NCI-H510A (cell line): ENCODE data around the gene GRK4.

Experiments
- DNase-seq: peaks from one replicate; lab custom pipeline; 2025; lab: John Stamatoyannopoulos, UW

GRK4 gene

DNA sequence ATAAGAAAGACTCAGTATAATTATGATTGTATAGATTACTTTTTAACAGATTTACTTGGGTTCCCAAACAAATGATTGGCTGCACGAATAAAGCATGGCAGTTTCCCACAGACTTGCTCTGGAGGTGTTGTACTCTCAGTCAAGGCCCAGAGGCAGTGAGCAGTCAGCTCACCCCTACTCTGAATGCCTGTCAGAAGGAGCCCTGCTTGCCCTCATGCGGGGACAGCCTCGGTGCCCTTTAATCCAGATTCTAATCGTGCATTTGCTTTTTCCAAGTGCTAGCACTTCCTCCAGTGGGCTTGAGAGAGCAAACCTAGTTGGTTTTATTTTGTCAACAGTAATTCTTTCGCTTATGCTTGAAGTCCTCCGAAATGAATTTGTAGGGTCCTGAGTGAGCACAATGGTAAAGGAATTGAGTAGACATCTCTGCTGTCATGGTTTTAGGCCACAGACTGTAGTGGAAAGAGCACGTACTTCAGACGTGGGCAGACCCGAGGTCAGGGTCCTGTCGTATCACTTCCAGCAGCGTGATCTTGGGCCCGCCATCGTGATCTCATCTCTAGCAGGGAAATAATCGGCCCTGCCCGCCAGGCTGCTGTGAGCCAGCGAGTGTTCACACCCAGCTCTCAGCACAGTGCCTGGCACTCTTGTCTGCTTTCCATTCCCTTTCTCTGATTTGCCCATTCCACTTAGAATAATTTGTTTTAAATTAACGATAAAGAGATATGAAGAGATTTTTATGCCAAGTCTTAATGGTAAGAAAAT lies 48.3 kb downstream of the GRK4 start:
- no peak for DNase-seq

DNA sequence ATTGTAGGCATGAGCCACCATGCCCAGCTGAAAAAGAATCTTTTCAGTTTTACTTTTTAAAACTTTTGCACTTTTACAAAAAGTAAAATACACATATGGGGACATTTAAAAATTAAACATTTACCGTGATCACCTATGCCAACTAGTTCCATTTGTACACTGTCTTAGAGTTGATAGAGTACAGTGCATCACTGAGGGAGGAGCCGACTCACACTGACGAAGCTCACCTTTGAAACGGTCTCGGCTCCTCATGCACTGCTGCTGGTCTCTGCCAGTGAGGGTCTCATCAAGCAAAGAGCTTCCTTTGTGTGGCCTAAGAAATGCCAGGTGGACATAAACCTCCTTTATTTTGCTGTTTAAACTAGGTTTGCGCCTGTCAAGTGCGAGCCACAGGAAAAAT lies 50.0 kb downstream of the GRK4 start:
- DNase-seq = no peak

DNA sequence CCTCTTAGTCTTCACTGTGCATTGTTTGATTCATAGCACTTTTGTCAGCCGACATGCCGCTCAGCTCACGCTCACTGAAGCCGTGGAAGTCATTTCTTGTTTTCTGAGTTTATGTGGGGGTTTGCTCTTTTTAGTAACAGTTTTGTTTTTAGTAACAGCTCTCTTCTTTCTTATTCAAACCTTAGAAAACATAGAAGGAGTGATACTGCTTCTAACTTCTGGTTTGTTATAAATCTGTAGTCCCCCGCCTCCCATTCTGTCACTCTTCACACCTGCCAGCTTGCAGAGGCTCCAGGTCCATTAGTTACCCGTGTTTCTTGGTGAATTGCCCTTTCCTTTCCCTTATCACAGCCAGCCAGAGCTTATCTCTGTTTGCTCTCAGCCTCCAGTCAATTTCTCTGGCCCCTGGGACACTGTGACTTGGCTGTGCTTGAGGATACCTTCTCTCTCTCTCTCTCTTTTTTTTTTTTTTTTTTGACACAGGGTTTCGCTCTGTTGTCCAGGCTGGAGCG lies 50.5 kb downstream of the GRK4 start:
- no peak for DNase-seq

DNA sequence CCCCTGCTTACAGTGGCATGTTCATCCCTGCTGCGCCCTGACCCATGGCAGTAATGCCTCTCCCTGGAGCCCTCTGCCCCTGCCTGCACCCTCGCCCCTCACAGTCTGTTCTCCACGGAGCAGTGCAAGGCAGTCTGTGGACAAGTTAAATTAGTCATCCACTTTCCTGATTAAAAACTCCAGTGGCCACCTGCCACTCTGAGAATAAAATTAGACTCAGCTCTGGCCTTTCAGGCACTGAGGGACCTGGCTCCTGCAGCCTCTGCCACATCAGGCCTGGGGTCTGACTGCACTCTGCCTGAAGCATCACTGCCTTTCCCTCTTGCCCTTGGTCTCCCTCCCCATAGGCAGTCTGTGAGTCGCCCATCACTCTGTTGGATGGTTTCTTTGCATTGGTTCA lies 53.6 kb downstream of the GRK4 start:
- DNase-seq = no peak

DNA sequence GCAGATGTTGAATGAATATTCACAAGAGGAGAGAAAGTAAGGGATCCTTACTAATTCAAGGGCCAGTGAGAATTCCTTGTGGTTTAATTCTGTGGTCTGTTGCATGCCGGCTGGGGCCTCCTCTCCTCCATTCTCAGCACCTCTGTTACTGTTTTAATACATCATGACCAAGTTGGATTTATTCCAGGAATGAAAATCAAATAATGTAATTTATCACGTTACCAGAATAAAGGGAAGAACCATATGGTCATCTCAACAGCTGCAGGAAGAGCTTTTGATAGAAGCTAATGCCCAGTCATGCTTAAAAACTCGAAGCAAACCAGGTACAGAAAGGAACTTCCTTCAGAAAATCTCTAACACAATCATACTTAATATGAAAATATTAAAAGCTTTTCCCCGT lies 54.1 kb downstream of the GRK4 start:
- DNase-seq = no peak

DNA sequence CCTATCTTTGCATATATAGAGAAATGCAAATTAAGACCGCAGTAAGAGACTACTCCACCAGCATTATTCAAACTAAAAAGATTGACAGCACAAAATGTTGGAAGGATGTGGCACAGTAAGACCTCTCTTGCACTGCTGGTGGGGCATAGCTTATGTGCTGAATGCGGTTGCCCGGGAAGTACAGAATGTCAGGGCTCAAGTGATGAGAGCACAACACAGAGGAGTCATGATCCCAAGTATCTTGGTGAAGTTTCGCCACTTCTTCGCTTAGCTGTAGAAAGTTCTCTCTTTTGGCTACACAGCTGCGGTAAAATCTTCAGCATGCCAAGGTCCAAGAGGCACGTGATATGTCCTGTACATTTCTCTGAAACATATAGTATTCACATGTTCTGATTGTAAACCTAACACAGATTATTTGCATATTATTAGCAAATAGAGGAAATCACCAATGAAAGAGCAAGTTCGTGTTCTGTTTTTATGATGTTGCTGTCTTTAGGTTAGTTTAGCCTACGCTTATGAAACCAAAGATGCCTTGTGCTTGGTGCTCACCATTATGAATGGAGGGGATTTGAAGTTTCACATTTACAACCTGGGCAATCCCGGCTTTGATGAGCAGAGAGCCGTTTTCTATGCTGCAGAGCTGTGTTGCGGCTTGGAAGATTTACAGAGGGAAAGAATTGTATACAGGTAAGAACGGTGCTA lies 55.9 kb downstream of the GRK4 start:
- DNase-seq = no peak

DNA sequence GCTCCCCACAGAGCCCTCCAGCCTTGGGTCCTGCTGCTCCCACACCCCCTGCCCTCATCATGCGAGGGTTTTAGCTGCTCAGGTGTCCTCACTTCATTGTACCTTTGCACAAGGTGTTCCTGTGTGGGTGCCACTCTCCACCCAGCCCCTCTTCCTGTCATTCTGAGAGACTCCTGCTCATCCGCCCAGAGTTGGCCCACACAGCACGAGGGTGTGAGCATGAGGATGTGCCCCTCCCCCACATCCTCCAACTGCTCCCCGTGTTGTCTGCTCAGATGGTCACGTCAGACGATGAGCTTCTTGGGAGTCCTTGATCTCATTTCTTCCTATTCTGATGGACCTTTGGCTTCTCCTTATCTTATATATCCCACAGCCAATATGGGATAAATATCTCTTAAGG lies 57.8 kb downstream of the GRK4 start:
- no peak for DNase-seq

DNA sequence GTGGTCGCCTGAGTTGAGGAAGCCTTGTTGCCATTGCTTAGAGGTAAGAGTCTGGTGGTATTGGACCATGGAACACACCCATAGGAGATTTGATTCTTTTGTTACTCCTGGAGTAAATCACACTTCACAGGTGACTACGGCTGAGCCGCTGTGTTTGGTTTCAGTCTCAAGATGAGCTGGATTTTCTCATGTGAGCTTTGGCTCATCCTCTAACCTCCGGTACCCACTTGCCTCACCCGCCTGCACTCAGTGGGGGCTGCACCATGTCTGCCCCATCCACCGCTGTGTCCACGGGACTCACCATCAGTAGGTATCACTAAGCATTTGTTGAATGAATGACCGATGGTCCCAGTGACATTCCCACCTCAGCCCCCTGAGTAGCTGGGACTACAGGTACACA lies 58.3 kb downstream of the GRK4 start:
- DNase-seq = no peak

DNA sequence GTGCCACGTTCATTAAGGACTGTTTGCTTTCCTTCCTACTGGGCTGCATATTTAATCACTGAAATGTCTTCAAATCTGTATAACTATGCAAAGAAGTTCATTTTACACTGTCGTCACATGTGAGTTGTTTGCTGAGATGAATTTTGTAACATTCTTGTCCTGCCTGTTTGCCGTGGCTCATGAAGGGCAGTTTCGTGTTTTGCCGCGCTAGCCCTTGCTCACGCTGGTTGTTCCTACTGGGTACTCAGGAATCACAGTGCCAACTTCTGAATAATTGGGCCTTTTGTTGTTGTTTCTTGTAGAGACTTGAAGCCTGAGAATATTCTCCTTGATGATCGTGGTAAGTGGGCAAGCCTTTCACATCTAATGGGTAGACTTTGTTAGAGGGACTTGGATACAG lies 58.7 kb downstream of the GRK4 start:
- DNase-seq = no peak

DNA sequence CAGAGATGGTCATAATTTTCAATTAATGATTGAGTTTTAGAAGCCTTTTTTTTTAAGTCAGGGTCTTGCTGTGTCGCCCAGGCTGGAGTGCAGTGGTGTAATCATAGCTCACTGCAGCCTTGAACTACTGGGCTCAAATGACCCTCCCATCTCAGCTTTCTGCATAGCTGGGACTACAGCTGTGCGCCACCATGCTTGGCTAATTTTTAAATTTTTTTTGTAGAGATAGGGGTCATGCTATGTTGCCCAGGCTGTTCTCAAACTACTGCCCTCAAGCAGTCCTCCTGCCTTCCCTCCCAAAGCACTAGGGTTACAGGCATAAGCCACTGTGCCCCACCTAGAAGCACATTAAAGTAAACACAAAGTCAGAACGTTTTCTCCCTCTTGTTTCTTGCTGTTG lies 59.3 kb downstream of the GRK4 start:
- no peak for DNase-seq

DNA sequence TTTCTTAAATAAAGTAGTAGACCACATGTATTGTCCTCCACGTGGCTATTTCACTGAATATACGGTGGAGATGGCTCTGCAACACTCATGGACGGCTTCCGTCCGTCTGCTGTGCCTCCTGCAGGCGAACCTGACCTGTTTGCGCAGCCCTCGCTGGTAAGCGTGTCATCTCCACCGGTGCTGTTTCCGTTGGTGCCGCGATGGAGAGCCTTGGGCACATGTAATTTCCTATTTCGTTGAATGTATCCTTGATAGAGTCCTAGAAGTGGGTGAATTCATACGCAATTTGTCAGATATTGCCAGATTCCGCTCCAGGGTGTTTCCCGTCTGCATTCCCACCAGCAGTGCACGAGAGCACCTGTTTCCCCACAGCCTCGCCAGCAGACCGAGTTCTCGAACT lies 62.5 kb downstream of the GRK4 start:
- DNase-seq = no peak

DNA sequence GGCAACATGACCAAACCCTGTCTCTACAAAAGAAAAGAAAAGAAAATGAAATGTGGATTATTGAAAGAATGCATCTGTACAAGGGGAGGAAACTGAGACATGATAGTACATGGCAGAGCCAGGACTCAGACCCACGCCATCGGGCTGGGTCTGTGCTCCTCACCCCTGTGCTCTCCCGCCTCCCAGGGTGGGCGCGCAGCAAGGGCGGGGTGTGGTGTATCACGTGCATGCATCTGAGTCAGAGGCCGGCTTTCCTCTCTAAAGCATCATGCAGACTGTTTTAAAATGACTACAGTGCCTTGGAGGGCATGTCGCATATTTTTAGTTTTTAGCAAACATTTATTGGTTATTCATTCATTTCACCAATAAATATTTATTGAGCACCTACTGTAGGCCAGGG lies 63.2 kb downstream of the GRK4 start:
- DNase-seq = no peak

DNA sequence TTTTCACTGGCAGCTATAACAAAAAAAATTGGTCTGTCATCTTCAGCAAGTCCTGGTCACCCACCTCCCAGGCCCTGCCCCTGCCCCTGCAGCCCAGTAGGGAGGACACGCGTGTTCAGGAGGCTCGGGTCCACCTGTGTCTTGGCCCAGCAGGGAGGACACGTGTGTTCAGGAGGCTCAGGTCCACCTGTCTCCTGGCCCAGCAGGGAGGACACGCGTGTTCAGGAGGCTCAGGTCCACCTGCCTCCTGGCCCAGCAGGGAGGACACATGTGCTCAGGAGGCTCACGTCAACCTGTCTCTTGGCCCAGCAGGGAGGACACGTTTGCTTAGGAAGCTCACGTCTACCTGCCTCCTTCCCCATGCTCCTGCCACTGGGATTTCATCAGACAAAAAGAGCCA lies 66.1 kb downstream of the GRK4 start:
- no peak for DNase-seq

DNA sequence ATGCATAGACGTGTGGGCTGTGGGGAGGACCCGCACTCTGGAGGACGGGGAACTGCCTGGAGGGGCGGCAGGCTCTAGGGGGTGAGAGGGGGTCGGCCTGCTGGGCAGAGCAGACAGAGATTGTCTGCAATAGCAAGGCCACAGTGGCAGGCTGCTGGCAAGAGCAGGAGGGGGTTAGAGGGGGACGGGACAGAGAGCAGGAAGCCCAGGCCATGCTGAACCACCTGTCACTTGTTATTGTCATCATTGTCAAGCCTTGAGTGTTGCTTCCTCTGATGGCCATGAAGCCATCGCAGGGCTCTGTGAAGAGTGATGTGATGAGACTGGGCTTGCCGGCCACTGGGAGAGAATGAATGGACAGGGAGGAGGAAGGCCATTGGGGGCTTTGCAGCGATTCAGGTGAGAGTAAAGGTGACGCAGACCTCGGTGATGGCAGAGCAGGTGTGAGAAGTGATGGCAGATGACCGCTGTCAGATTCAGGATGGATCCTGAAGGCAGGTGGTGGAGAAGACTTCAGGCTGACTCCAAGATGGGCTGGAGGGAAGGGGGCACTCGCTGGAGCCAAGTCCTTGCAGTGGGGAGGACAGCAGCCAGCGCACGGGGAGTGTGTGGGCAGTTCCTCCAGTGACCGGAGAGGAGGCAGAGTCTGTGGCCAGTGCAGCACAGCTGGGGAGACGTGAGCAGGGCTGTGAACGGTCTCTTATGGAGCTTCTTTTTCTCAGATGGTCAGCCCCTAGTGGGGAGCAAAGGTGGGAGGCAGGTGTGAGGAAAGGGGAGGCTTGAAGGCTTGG lies 67.4 kb downstream of the GRK4 start:
- no peak for DNase-seq

DNA sequence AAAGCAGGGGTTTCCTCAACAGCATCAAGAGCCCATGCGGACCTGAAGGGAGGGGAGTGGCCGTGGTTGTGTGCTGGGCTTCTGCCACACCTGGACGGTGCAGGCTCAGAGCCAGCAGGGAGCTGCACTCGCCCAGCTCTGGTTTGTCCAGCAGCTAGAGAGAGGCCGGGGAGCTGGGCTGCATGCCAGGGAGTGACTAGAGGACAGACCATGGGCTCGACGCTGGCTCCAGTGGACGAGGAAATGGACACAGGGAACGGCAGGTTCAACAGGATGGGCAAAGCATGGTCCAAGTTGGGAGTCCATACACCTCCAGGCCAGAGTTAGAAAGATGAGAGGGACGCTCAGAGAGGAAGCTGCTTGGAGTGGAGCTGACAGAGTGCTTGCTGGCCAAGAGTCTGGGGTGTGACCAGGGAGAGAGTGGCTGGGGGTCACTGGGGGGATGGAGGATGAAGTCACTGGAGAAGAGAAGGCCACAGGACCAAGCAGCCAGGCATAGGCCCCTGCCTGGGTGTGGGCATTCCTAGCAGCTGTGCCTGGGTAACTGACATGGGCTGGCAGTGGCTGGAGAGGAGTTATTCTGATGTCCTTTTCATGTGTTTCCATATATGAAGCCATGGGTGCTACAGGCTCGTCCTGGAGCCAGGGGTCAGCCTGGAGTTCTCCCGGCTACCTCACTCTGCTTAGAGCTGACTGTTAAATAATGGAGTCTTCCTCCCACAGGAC lies 68.1 kb downstream of the GRK4 start:
- DNase-seq = no peak

DNA sequence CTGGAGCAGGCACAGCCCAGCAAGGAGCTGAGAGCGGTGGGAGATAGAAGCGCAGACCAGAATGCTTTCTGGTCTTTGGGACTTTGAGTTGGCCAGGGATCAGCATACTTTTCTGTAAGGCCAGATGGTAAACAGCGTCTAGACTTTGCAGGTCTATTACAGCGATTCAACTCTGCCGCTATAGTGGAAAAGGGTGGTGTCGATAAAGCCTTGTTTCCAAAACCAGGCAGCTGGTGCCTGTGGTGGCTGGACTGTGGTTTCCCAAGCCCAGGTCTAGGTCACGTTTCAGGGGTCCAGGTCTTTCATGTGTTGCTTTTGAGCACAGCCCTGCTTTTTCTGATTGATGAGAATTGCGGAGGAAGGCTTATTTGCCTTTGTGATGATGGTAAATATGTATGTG lies 70.9 kb downstream of the GRK4 start:
- DNase-seq = no peak

DNA sequence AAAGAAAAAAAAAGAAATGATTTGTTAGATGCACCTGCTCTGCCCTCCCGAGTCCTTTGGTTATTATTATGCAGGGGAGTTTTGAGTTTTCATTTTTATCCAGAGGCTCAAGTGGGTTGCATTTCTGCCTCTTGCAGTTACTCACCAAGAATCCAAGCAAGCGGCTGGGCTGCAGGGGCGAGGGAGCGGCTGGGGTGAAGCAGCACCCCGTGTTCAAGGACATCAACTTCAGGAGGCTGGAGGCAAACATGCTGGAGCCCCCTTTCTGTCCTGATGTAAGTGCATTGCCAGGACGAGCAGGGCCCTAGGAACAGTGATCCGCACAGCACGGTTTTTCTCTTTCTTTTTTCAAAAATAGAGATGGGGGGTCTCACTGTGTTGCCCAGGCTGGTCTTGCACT lies 71.9 kb downstream of the GRK4 start:
- no peak for DNase-seq

DNA sequence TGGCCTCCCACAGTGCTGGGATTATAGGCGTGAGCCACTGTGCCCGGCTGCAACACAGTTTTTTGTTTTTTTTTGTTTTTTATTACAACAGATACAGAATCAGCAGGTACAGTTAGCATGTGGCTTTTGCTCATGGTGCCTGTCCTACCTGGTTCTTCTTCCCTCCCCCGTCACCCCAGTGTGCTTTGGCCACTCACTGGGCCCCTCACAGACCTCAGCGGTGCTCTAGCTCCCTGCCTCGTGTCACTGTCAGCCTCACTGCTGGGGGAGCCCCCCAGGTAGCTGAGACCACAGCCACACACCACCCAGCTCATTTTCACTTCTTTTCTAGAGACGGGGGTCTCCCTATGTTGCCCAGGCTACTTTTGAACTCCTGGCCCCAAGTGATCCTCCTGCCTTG lies 72.3 kb downstream of the GRK4 start:
- no peak for DNase-seq

DNA sequence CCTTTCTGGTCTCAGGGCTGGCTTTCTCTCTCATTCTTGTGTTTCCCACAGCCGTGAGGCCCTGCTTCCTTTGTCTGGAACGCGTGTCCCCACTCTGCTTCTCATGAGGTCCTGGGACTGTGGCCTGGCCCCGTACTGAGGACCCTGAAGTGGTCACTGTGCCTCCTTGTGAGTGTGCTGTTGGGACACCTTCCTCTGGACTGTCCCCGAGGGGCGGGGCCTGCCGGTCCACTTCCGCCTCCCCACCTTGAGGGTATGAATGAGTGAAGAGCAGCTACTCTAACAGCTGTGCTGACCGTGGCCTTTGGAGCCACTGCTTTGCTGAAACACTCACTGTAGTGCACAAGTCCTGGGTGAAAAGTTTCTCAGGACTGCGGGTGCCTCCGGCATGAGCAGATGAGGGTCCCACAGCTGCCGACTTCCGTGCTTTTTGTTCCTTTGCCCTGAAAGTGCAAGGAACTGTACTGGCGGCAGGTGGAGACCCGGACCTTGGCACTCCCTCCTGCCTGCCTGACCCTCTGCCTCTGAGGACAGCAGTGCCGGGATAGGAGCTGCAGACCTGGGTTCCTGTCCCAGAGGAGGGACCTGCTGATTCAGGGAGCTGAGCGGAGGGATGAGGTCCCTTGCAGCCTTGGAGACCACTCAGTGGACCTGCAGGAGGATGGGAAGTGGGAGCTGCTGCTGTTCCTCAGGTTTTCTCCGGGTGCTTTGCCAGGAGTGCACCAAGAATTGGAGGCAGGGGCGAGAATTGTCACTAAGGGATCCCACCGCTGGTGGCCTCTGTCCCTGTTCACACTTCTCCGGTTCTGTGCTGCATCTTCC lies 73.0 kb downstream of the GRK4 start:
- no peak for DNase-seq

DNA sequence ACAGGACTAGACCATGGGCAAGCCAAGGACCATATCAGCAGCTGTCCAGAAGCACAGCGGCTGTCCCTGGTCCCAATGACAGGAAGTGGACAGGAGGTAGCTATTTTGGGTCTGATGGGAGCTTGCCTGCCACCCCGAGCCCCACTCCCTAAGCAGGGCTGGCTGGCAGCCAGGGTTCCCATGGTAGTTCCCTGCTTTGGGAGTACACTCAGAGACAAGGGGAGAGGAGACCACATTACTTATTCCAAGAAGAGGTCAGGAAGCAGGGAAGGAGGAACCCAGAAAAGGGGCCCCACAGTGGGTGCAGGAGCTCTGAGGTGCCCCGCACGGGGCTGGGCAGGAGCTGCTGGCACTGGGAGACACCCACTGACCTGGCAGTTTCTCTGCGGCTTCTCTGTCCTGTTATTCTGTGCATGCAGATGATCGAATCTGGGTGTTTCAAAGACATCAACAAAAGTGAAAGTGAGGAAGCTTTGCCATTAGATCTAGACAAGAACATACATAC lies 74.6 kb downstream of the GRK4 start:
- no peak for DNase-seq

DNA sequence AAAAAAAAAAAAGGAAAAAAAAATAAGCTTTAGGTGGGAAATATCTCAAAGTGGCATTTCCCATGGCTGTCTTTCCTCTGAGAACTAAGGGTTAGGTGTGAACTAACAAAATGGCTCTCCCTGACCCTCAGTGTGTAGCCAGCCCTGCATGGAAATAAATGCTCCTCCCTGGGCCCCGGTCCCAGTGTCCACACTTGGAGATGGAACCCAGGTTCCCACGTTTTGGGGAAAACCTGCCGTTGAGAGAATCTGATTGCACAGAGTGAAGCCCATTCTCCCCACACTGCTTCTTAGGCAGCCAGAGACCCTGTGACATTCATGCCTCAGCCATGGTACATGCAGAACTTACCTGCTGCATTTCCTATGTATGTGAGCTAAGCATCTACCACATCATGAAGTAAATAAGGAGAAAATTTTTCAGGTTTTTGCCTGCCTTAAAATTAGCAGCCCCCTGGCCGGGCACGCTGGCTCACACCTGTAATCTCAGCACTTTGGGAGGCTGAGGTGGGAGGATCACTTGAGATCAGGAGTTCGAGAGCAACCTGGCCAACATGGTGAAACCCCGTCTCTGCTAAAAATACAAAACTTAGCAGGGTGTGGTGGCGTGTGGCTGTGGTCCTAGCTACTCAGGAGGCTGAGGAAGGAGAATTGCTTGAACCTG lies 76.5 kb downstream of the GRK4 start:
- DNase-seq = no peak
